Stimulated activated CD4-positive, alpha-beta T cell treated with anti-CD3 and anti-CD28 coated beads, Interleukin-12 subunit alpha, Interleukin-12 subunit beta, amount 100 ng/mL, for 4 hours (primary cell): ENCODE results near the gene DOHH.
"Not testable (repeated sequence)": the region's sequence is repeated elsewhere in the genome, so short reads cannot be mapped to it uniquely, and the experiment has no call there.

Experiments
- DNase-seq: peaks from one replicate; pipeline ENCODE4 v3.0.0-alpha.2; 2020

Gene DOHH

DNA sequence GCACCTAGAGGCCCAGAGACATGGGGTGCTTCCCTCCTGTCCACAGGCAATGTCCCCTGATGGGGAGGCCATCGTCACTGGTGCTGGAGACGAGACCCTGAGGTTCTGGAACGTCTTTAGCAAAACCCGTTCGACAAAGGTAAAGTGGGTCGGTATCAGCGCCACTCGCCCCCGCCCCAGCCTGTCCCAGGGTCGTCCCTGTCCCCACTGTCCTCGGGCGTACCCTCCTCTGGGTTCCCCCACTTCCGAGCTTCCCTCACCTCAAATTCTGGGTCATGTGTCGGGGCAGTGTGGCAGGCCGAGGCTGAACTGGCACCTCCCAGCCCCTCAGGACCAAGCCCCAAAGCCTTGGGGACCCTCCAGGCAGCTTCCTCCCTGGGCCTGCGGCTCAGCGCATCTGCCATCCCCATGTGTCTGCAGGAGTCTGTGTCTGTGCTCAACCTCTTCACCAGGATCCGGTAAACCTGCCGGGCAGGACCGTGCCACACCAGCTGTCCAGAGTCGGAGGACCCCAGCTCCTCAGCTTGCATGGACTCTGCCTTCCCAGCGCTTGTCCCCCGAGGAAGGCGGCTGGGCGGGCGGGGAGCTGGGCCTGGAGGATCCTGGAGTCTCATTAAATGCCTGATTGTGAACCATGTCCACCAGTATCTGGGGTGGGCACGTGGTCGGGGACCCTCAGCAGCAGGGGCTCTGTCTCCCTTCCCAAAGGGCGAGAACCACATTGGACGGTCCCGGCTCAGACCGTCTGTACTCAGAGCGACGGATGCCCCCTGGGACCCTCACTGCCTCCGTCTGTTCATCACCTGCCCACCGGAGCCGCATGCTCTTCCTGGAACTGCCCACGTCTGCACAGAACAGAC, 34.1 kb upstream of the DOHH start:
- no peak for DNase-seq

DNA sequence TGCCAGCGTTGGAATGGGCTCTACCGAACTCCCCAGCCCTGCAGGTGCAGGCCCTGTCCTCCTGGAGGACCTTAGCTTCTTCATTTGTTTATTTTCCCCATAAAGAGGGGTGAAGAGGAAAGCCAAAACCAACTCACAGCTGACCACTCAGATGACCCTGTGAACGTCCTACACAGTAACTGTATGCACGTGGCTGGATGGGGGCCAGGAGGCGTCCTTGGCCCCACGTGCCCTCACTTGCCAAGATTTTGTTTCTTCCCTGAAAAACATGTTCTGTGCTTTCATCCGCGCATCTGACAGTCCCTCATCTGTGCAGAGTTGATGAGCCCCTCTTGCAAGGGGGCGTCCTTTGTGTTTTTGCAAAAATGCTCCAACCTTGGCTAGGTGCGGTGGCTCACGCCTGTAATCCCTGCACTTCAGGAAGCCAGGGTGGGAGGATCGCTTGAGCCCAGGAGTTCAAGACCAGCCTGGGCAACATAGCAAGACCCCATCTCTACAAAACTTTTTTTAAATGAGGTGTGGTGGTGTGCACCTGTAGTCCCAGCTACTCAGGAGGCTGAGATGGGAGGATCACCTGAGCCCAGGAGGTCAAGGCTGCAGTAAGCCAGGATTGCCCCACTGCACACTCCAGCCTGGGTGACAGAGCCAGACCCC, 33.2 kb upstream of the DOHH start:
- DNase-seq = no peak

DNA sequence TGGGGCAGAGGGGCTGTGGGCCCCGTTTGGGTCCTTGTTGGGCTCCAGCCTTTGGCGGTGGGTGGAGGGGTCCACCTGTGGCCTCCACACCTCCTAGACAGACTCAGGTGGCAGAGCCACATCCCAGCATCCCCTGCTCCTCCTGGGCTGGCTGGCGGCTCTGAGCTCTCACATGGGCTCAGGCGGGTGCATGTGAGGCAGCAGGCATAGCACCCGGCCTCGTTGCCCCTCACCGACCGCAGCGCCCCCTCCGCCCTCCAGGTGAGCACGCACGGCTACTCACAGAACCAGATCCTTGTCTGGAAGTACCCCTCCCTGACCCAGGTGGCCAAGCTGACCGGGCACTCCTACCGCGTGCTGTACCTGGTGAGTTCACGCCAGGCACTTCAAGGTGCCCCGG, 32.6 kb upstream of the DOHH start:
- DNase-seq = no peak

DNA sequence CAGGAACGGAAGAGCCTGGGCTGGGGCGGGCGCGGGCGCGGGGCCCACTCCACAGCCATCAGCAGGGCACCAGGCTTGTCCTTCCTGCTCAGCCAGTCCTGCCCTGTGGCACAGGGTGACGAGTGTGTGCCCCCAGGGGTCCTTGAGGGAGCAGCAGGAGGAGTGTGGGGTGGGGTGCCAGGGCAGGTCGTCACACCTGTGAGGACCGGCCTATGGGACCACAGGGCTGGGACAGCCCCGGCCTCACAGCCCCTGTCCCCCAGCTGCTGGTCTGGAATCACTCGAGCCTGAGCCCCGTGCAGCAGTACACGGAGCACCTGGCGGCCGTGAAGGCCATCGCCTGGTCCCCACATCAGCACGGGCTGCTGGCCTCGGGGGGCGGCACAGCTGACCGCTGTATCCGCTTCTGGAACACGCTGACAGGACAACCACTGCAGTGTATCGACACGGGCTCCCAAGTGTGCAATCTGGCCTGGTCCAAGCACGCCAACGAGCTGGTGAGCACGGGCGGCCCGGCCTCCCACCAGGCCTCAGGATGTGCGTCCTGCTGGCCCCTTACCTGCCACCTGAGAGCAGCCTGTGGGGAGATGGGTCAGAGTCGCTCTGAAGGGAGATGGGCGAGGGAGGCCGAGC, 31.8 kb upstream of the DOHH start:
- DNase-seq = no peak

DNA sequence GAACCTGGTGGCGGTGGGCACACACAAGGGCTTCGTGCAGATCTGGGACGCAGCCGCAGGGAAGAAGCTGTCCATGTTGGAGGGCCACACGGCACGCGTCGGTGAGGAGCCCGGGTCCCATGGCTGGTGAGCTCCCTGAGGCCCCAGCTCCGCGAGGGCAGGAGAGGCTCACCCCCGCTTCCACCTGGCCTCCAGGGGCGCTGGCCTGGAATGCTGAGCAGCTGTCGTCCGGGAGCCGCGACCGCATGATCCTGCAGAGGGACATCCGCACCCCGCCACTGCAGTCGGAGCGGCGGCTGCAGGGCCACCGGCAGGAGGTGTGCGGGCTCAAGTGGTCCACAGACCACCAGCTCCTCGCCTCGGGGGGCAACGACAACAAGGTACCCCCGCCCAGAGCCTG, 31.2 kb upstream of the DOHH start:
- DNase-seq = no peak

DNA sequence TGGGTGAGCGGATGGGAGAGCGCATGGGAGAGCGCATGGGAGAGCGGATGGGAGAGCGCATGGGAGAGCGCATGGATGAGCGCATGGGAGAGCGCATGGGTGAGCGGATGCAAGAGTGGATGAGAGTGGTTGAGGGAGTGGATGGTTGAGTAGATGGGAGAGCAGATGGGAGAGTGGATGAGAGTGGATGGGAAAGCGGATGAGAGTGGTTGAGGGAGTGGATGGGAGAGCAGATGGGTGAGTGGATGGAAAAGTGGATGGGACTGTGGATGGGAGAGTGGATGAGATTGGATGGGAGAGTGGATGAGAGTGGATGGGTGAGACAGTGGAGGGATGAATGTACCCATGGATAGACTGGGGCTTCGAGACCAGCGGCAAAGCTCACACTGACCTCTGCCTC, 29.9 kb upstream of the DOHH start:
- DNase-seq = no peak

DNA sequence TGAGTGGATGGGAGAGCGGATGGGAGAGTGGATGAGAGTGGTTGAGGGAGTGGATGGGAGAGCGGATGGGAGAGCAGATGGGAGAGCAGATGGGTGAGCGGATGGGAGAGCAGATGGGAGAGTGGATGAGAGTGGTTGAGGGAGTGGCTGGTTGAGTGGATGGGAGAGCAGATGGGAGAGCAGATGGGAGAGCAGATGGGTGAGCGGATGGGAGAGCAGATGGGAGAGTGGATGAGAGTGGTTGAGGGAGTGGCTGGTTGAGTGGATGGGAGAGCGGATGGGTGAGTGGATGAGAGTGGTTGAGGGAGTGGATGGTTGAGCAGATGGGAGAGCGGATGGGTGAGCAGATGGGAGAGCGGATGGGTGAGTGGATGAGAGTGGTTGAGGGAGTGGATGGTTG, 28.8 kb upstream of the DOHH start:
- not testable (repeated sequence) for DNase-seq

DNA sequence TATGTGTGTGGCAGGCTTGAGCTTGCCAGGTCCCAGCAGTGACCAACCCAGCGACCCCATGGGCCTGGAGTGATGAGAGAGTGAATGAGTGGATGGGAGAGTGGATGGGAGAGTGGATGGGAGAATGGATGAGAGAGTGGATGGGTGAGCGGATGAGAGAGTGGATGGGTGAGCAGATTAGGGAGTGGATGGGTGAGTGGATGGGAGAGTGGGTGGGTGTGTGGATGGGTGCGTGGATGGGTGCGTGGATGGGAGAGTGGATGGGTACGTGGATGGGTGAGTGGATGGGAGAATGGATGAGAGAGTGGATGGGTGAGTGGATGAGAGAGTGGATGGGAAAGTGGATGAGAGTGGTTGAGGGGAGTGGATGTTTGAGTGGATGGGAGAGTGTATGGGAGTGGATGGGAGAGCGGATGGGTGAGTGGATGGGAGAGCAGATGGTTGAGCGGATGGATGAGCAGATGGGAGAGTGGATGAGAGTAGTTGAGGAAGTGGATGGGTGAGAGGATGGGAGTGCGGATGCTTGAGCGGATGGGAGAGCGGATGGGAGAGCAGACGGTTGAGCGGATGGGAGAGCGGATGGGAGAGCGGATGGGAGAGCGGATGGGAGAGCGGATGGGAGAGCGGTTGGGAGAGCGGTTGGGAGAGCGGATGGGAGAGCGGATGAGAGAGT, 28.2 kb upstream of the DOHH start:
- DNase-seq = no peak

DNA sequence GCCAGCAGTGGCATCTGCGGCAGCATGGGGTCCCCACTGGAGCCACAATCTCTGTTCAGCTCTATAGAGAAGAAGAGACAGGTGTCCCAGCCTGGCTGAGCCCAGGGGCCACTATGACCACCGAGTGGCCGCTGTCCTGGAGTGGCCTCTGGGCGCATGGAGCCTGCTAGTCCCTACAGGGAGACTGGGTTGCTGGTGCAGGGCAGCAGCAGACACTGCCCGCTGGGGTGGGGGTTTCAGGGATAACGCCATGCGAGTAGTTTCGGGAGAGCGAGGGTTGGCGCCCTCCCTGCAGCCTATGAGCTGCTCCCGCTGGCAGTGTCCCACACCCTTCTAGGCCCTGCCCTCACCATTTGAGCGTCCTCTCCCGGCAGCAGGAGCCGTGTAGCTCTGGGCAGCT, 27.6 kb upstream of the DOHH start:
- no peak for DNase-seq

DNA sequence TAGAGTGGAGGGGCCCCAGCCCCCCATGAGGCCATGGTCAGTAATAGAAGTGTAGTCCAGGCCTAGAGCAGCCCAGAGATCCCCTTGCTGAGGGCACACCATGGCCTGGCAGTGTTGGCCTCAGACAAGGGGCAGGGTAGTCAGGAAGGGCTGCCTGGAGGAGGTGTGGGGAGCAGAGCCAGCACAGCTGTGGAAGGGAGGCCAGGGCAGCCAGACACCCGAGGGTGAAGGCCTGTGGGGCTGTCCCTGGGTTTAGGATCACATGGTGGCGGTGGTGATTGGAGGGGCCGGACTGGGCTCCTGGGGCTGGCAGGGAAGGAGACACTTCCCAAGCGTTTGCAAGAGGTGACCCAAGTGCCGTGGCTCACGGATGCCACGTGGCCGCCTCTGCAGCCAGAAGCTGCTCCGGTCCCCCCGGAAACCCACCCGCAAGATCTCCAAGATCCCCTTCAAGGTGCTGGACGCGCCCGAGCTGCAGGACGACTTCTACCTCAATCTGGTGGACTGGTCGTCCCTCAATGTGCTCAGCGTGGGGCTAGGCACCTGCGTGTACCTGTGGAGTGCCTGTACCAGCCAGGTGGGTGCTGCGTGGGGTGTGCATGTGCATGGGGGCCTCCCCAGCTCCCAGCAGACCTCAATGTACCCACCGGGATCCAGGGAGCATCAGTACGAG, 26.9 kb upstream of the DOHH start:
- no peak for DNase-seq

DNA sequence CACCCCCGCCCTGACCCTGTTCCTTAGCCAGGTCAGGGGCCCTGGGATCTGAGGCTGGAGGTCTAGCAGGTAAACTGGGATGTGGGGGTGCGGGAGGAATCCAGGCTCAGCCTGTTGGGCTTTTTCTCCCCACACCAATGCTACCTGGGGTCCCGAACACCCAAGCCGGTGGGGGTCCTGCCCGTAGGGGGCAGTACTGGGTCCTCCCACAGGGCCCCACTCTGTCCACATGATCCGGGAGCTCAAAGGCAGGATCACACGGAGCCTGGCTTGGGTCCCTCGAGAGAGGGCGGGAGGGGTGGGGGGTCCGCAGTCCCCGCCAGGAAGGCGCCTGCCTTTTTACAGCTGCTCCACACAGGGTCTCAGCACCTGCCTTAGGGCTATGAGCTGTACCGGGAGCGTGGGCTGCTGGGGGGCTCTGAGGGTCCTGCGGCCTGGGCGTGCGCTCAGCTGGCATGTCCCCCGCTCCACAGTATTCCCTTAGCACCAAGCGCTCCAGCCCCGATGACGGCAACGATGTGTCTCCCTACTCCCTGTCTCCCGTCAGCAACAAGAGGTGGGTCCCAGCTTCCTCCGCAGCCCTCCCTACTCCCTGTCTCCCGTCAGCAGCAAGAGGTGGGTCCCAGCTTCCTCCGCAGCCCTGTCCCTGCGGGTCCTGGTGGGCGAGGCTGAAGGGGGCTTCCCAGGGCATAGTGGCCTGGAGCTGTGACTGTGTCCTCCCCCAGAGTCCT, 26.2 kb upstream of the DOHH start:
- no peak for DNase-seq

DNA sequence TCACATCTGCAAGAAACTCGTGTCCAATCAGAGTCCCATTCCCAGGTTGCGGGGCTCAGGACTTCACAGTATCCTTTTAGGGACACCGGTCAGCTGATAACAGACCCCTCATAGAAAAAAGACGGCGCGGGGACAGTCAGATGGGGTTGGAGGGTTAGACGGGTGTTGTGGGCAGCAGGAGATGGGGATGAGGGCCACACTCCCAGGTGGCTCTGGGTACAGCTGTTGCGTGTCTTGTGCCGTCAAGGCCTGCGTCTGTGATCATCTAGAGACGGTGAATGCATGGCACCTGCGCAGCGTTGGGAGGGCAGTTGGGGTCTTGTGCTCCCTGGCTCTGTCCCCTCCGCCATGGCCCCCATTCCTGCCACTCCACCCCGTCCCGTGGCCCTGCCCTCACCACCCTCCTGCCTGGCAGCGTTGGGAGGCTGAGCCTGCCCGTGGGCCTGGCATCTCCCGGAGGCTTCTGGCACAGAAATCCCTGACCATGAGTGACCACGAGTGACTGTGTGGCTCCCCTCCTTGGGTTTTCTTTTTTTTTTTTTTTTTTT, 24.5 kb upstream of the DOHH start:
- no peak for DNase-seq

DNA sequence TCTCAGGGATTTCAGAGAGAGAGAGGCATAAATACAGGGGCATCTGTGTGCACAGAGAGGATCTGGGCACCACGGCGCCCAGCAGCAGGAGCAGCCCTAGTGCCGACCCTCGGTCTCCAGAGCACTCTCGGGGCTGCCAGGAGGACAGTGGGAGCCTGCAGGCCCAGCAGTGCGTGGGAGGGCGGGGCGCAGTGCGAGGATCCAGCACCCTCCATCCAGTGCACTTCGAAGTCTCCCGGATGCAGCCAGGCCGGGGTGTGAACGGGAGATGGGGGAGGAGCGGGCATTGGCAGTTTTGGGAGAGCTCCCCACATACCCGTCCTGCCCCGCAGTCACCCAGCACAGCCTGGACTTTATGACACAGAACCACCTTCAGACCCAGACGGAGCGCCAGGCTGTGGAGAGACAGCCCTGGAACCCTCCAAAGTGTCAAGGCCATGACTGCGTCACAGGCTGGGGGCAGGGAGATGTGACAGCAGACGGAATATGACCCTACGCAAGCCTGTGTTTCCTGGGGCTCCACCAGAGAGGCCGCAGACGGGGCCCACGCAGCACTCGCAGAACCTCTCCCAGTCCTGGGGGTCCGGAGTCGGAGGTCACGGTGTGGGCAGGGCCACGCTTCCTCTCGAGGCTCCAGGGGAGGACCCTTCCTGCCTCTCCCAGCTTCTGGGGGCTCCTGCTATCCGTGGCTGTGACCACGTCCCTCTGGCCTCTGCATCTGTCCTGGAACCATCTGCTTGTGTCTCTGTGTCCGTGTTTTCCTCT, 23.8 kb upstream of the DOHH start:
- no peak for DNase-seq

DNA sequence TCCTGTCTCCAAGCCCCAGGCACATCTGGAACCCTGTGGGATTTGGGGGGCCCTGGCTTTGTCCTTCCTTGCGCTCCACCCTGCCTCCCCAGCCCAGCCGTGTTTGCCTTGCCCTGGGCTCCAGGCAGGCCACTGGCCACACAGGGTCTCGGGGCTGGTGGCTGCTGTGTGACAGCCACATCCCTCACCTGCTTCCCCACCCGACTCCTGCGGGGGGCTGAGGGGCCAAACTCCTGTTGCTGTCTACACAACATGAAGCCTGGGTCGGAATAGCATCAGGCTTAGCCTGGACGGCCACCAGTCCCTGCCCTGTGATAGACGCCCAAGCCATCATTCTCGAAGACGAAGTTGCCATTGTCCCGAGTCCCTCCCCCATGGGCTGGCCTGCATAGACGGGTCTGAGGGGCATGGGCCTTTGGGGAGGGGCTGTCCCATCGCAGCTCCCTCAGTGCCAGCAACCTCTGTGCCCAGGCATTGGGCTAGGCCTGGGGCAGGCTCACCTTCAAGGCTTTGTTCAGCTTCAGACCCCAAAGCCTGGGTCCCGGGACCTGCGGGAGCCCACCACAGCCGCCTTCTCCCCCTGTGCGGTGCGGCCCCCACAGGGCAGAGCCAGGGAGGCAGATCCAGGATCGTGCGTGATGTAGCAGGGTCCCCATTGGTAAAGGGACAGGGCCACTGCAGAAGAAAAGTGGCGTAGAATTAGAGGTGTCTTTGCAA, 23.0 kb upstream of the DOHH start:
- DNase-seq = no peak

DNA sequence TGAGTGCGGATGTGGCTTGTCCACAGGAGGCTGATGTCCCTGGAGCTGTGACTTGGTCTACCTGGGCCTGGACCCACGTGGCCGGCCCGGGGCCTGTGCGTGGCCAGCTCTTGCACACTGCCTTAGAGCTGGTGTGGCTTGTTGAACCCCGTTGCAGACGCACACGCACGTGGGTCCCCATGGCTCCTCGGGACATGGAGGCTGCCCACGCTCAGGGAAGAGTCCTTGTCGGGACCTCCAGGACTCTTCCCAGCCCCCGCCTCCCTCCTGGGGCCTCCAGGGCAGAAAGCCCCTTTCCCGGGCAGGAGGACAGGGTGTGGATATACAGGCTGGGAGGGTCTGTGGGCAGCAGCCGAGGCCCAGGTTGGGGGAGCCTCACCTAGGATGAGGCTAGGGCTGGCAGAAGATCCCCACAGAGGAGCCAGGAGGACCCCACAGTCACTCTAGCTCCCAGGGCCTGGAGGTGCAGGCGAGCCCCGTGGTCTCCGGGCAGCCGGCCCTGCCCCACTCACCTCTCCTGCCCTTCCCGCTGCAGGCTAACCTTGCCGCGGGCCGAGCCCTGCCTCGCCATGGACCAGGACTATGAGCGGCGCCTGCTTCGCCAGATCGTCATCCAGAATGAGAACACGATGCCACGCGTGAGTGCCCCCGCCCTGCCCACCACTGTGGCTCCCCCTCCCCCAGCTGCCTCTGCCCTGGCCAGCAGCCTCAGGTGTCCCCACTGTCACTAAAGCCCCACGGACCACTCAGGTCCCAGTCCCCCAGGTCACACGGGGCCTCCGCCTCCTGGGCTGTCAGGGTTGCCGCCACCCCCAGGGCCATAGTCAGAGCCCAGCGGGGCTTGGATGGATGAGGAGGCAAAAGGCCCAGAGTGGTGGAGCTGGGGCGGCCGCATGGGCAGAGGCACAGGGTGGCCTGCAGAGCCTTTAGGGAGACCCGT, 22.2 kb upstream of the DOHH start:
- DNase-seq = no peak

DNA sequence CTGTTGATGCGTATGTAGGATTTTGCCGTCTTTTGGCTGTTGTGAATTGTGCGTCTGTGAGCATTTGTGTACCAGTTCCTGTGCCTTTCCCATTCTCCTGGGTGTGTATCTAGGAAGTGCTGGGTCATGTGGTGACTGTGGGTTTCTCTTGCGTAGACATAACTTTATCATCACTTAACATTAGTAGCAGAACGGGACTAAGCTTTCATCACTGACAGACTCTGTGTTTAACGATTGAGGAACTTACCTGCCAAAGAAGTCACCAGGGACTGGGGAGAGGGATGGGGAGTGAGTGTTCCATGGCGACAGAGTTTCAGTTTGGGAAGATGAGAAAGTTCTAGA, 20.6 kb upstream of the DOHH start:
- no peak for DNase-seq

DNA sequence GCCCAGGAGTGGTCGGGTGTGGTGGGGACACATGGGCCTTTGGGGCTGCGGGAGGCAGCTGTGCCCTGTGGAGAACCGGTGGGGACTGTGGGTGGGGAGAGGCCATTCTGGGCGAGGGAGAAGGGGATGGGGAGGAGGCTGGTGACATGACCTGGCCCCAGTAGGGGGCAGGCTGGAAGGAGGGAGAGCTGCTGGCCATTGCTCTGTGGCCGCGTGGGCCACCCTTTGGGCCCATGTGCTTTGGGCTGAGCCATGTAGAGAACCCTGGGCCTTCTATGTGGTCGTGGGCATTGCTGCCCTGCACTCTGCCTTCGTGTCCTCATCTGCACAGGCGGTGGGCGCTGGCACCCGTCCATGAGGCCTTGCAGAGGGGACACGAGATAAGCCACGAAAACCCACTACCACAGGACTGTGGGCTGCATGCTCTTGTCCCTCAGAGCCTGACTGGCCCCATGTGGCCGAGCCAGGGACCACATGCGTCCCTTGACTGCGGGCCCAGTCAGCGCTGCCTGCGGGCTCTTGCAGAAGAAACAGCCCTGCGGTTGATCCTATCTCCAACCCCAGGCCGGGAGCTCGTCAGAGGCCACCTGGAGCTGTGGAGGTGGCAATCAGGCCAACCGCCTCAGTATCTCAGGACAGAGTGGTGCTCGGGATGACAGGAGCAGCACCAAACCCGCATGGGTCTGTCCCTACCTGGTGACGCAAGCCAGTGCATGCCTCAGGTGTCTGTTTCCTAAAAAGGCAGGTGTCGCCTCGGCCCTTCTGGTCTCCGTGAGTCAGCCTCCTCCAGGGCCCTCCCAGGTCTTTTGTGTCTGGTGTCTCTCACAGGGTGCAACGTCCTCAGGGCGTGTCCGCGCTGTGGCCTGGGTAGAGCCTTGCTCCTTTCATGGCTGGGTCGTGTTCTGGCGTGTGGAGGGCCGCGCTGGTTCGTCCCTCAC, 20.0 kb upstream of the DOHH start:
- no peak for DNase-seq

DNA sequence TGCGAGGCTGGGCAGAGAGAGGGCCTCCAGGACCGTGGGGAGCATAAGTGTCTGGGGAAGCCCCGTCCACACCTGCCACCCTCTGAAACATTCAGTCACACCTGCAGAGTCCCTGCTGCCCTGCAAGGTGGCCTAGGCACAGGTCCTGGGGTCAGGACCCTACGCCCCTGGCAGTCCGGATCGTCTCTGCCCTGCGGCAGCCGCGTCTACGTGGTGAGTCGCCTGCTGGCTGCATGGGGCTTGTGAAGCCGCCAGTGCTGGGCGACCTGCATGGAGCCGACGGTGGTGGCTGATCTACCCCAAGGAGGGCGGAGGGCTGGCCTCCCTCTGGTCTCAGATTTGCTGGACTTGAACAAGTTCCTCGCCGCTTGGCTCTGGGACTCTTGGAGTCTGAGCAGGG, 18.7 kb upstream of the DOHH start:
- no peak for DNase-seq
